Body of pancreas (tissue), 4 donors: Measurements from ENCODE around the gene KIAA1328. TPM values are rescaled to one million over a fixed set of nuclear protein-coding genes. Genes with fewer than 3 reads are reported as not detected.
"Not testable (repeated sequence)": the region's sequence is repeated elsewhere in the genome, so short reads cannot be mapped to it uniquely, and the experiment has no call there.

Experiments
- ATAC-seq: fragments of 150-250 bp; one replicate; pipeline ENCODE4 v1.9.1; 2016
- DNase-seq, 4 donors: peaks; one replicate each; pipeline ENCODE4 v3.0.0-alpha.2; 2019
- H3K27ac ChIP-seq, 4 donors: fragments of 200-600 bp; sonication (generic); 1 replicate in 3 of 4; 2 replicates in 1 of 4; pipeline versions ENCODE4 v1.5.1 to v1.6.1; 2016 to 2019; ENCODE audit warnings: mild to moderate bottlenecking in 1 of 4, mixed read lengths in 1 of 4, moderate library complexity in 1 of 4
- H3K27me3 ChIP-seq, 2 donors: fragments of 200-600 bp; sonication (generic); one replicate each; pipeline ENCODE4 v1.6.0; 2016; ENCODE audit warnings: mild to moderate bottlenecking in 1 of 2
- H3K36me3 ChIP-seq, 2 donors: fragments of 200-600 bp; sonication (generic); replicated peaks in 1 of 2; 2 replicates each; pipeline ENCODE4 v1.5.1; 2016; ENCODE audit warnings: low read depth in 2 of 2; ENCODE audit not compliant: insufficient read depth in 1 of 2
- H3K4me1 ChIP-seq: fragments of 200-600 bp; sonication (generic); one replicate; pipeline ENCODE4 v1.6.0; 2016
- H3K4me3 ChIP-seq, 2 donors: fragments of 200-600 bp; sonication (generic); 1 replicate in 1 of 2; 2 replicates in 1 of 2; pipeline ENCODE4 v1.5.1; 2016 to 2019
- H3K9me3 ChIP-seq, 3 donors: fragments of 200-600 bp; sonication (generic); 1 replicate in 2 of 3; 2 replicates in 1 of 3; pipeline ENCODE4 v1.5.1; 2016
- CTCF ChIP-seq, 7 experiments: fragments of 450-650 bp in 4 of 7; fragments of 200-600 bp in 3 of 7; sonication (generic) in 3 of 7; IDR thresholded peaks; one replicate each; pipeline ENCODE4 v1.5.1; 2016 to 2019; ENCODE audit warnings: antibody characterized with exemption in 7 of 7
- POLR2A ChIP-seq, 3 donors: fragments of 450-650 bp; IDR thresholded peaks; one replicate each; pipeline ENCODE4 v1.6.1; 2016; ENCODE audit warnings: antibody characterized with exemption in 3 of 3, mild to moderate bottlenecking in 2 of 3
- WGBS, 2 donors: methylation state at CpG; one replicate each; pipeline ENCODE4 v1.1.5; 2017; 5-methylcytosine and 5-hydroxymethylcytosine counted together
- intact Hi-C: fragments of 100-400 bp; cut with DNase I; formaldehyde crosslinking; loops from one replicate; pipeline ENCODE4 v1.15.1; 2023
- total RNA-seq, 2 donors: library from RNA; depleted of rRNA; stranded (reverse); fragments of >200 nt; gene quantifications; one replicate each; pipeline ENCODE4 v1.1.0, GENCODE V29; 2016

The KIAA1328 gene
- total RNA-seq, 2 donors from 2014 or later: 10.9 to 21.8 TPM

GRCh38 chr18:36862182-36862581, 33.3 kb downstream of the KIAA1328 start:
- WGBS, 2 donors: 96% methylated on average over 1 of the region's 1 CpG
- TF ChIP-seq CTCF (IDR thresholded peaks at IDR 0.05) (no peak), POLR2A (IDR thresholded peaks at IDR 0.05) (no peak)
- no peaks in the 10 kb centered on the region for H3K9me3 ChIP-seq
- no peak overlapping the region for H3K4me3 ChIP-seq
- no peaks in the 10 kb centered on the region for H3K36me3 ChIP-seq
- intact Hi-C loops: no loop called here
- H3K27me3 ChIP-seq: no peaks in the 10 kb centered on the region
- no peak overlapping the region for H3K27ac ChIP-seq
- H3K4me1 ChIP-seq: peaks cover 2% of the 10 kb centered on the region
- no peak for ATAC-seq
- no peak for DNase-seq

- Histone ChIP-seq H3K27ac (no peak overlapping the region), H3K36me3 (no peaks in the 10 kb centered on the region), H3K9me3 (no peaks in the 10 kb centered on the region), H3K4me3 (no peak overlapping the region), H3K27me3 (no peaks in the 10 kb centered on the region), H3K4me1 (no peaks in the 10 kb centered on the region)
- intact Hi-C loops: no loop called here
- TF ChIP-seq POLR2A (IDR thresholded peaks at IDR 0.05): no peak
- TF ChIP-seq CTCF (IDR thresholded peaks at IDR 0.05): no peak
- ATAC-seq (no peak), DNase-seq (no peak)
- WGBS, 2 donors: 100% methylated on average over 1 of the region's 1 CpG
Measured at GRCh38 chr18:36867056-36867455, 38.1 kb downstream of the KIAA1328 start.

GRCh38 chr18:36871801-36872200, 42.9 kb downstream of the KIAA1328 start:
- no peak for DNase-seq
- H3K4me3 ChIP-seq: no peak overlapping the region
- intact Hi-C loops: no loop called here
- H3K27me3 ChIP-seq: no peaks in the 10 kb centered on the region
- H3K4me1 ChIP-seq: no peaks in the 10 kb centered on the region
- peaks cover 0 to 5% (median 0%) of the 10 kb centered on the region in 3 donors for H3K9me3 ChIP-seq
- H3K36me3 ChIP-seq: no peaks in the 10 kb centered on the region
- TF ChIP-seq POLR2A (IDR thresholded peaks at IDR 0.05): no peak
- TF ChIP-seq CTCF (IDR thresholded peaks at IDR 0.05): no peak
- ATAC-seq: no peak
- 64 to 94% methylated on average over 3 of the region's 3 CpGs for whole genome bisulfite sequencing, 2 donors
- H3K27ac ChIP-seq: no peak overlapping the region

GRCh38 chr18:36872329-36872728, 43.4 kb downstream of the KIAA1328 start:
- no peak for ATAC-seq

GRCh38 chr18:36873826-36874225, 44.9 kb downstream of the KIAA1328 start:
- not testable (repeated sequence) for H3K4me1 ChIP-seq, ATAC-seq

More at GRCh38 chr18:36872329-36872728, 43.4 kb downstream of the KIAA1328 start:
- Histone ChIP-seq H3K4me1 (no peaks in the 10 kb centered on the region), H3K36me3 (no peaks in the 10 kb centered on the region), H3K27me3 (no peaks in the 10 kb centered on the region), H3K27ac (no peak overlapping the region), H3K9me3 (peaks cover 0 to 5% (median 0%) of the 10 kb centered on the region in 3 donors), H3K4me3 (no peak overlapping the region)
- TF ChIP-seq CTCF (IDR thresholded peaks at IDR 0.05) (no peak), POLR2A (IDR thresholded peaks at IDR 0.05) (no peak)
- intact Hi-C loops: no loop called here
- no peak for DNase-seq

GRCh38 chr18:36879796-36880195, 50.9 kb downstream of the KIAA1328 start:
- intact Hi-C loops, H3K4me1 ChIP-seq: not testable (repeated sequence)

More at GRCh38 chr18:36873826-36874225, 44.9 kb downstream of the KIAA1328 start:
- H3K4me3 ChIP-seq, H3K27me3 ChIP-seq, H3K36me3 ChIP-seq, DNase-seq, H3K27ac ChIP-seq, intact Hi-C loops, H3K9me3 ChIP-seq: not testable (repeated sequence)

More at GRCh38 chr18:36879796-36880195, 50.9 kb downstream of the KIAA1328 start:
- not testable (repeated sequence) for H3K27ac ChIP-seq, H3K9me3 ChIP-seq, DNase-seq, H3K4me3 ChIP-seq, H3K36me3 ChIP-seq, H3K27me3 ChIP-seq, ATAC-seq
- 94 to 100% methylated on average over 2 to 3 of the region's 3 CpGs for WGBS, 2 donors
